Kidney epithelial cell (primary cell): ENCODE results near the gene STK11. TPM values are rescaled to one million over a fixed set of nuclear protein-coding genes. Genes with fewer than 3 reads are reported as not detected.
A peak's percentile ranks its signal among the peaks of the same experiment; 100 is the strongest.

Source experiments
- DNase-seq: peaks from one replicate; pipeline ENCODE4 v3.0.0-alpha.2; 2010; ENCODE audit warnings: low read depth
- H3K27me3 ChIP-seq: 2 replicates; pipeline ENCODE4 v1.6.0; 2011; ENCODE audit warnings: low read length; ENCODE audit not compliant: control insufficient read depth, insufficient read depth
- H3K36me3 ChIP-seq: 2 replicates; pipeline ENCODE4 v1.5.1; 2011; ENCODE audit warnings: low read length; ENCODE audit not compliant: control insufficient read depth, insufficient read depth
- H3K4me3 ChIP-seq: 2 replicates; pipeline ENCODE4 v1.5.1; 2011; ENCODE audit warnings: low read depth, mild to moderate bottlenecking, control low read depth, low read length
- CTCF ChIP-seq: IDR thresholded peaks from 2 replicates; pipeline ENCODE4 v1.5.1; 2011; ENCODE audit warnings: mild to moderate bottlenecking, moderate library complexity, low read length, control low read depth, inconsistent platforms; ENCODE audit not compliant: insufficient read depth, poor library complexity, severe bottlenecking
- total RNA-seq: library from RNA; depleted of rRNA; stranded (reverse); fragments of >200 nt; gene quantifications from 2 replicates; pipeline ENCODE4 v1.2.3, GENCODE V29; 2015

STK11 gene
- total RNA-seq, 1 donor from 2014 or later, result 78.3 TPM

DNA sequence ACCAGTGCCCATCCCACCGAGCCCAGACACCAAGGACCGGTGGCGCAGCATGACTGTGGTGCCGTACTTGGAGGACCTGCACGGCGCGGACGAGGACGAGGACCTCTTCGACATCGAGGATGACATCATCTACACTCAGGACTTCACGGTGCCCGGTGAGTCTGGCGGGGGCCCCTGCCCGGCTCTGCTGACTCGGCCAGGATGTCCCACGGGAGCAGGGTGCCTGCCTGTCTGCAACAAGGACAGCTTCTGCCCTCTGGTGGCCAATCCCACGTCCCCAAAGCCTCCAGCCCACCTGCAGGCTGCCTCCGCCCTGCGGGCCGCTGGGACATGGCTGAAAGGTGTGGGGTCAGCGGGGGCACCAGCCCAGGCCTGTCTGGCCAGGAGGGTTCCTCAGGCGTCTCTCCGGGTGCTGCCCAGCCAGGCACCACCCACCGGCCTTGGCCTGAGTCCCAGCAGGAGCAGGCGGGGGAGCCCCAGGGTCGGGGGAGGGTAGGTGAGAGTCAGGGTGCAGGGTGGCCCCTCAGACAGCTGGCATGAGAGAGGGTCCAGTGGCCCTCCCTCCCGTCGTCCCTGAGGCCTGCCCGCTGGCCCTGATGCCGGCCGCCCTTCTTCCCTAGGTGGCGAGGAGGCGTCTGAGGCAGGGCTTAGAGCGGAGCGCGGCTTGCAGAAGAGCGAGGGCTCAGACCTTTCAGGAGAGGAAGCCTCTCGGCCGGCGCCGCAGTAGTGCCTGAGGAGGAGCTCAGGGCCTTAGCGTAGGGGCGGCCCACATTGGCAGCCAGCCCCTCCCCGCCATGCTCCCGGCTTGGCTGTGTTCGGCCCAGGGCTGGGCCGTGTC lies 17.7 kb downstream of the STK11 start:
- H3K4me3 ChIP-seq, result no peak overlapping the region
- TF ChIP-seq CTCF, result peak; percentile 62

GRCh38 chr19:1224047-1224825 lies 18.7 kb downstream of the STK11 start:
- no peak for DNase-seq
- Histone ChIP-seq H3K4me3 (no peak overlapping the region), H3K27me3 (no peaks in the 10 kb centered on the region), H3K36me3 (no peaks in the 10 kb centered on the region)
- no peak for TF ChIP-seq CTCF

More for the DNA sequence above, 17.7 kb downstream of the STK11 start:
- Histone ChIP-seq H3K36me3 (no peaks in the 10 kb centered on the region), H3K27me3 (no peaks in the 10 kb centered on the region)
- no peak for DNase-seq

DNA sequence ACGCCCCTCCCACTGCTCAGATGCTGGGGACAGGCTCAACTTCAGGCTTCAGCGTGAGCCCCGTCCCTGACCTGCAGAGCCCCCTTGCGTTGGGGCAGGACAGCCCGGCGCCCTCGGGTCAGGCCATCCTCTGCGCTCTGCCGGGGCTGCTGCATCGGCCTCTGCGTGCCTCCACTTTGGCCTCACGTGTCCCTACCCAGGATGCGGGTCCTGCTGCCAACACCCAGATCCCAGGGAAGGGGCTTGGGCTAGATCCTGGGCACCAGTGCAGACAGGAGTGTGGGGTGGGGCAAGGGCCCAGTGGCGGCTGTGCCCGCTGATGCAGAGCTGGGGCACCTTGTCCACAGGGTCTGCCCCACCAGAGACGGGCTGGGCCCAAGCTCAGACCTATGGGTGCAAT lies 19.3 kb downstream of the STK11 start:
- DNase-seq, result no peak
- no peak for TF ChIP-seq CTCF
- Histone ChIP-seq H3K27me3 (no peaks in the 10 kb centered on the region), H3K36me3 (no peaks in the 10 kb centered on the region), H3K4me3 (no peak overlapping the region)

DNA sequence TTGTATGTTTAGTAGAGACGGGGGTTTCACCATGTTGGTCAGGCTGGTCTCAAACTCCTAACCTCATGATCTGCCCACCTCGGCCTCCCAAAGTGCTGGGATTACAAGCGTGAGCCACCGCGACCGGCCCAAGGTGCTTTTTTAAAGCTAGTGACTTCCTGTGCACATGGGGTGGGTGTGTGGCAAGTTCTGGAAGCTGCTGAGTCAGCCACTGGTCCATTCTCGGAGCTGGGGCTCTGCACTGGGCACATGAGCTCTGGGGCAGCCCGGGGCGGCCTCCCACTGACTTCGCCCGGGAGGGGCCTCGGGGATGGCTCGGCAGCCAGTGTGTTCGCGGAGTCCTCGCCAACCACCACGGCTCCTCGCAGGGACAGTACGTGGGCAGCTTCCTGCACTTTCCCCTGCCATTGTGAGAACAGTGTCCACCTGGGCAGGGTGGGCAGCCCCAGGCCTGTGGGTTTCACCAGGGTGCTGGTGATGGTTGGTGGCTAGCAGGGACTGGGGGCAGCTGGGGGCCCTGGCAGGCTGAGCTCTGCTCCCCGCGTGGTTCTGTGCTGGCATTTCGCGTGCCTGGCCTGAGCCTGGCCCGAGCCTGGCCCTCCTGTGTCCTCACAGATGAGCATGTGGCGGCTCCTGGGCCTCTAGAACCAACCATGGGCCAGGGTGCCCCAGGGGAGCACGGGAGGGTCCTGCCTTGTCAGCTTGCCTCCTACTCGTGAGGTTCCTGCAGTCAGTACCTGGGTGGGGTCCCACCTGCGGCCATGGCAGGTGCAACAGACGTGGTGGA lies 20.1 kb downstream of the STK11 start:
- H3K36me3 ChIP-seq, result no peaks in the 10 kb centered on the region
- H3K27me3 ChIP-seq, result no peaks in the 10 kb centered on the region
- TF ChIP-seq CTCF, result no peak
- DNase-seq, result no peak
- no peak overlapping the region for H3K4me3 ChIP-seq

GRCh38 chr19:1226227-1226518 lies 20.6 kb downstream of the STK11 start:
- Histone ChIP-seq H3K27me3 (no peaks in the 10 kb centered on the region), H3K4me3 (no peak overlapping the region), H3K36me3 (no peaks in the 10 kb centered on the region)
- TF ChIP-seq CTCF, result no peak
- no peak for DNase-seq
